ENCODE measurements around the gene ZNF429.
"Not testable (repeated sequence)": the region's sequence is repeated elsewhere in the genome, so short reads cannot be mapped to it uniquely, and the experiment has no call there.

Gene ZNF429

GRCh38 chr19:21513651-21514050, 8.2 kb downstream of the ZNF429 start:
- no peak for DNase-seq (ENCODE audit: low read depth)

- no peak for DNase-seq (ENCODE audit: low read depth)
Observed at GRCh38 chr19:21519488-21519887, 14.1 kb downstream of the ZNF429 start.

GRCh38 chr19:21532904-21533303, 27.5 kb downstream of the ZNF429 start:
- DNase-seq (ENCODE audit: low read depth): no peak

DNA sequence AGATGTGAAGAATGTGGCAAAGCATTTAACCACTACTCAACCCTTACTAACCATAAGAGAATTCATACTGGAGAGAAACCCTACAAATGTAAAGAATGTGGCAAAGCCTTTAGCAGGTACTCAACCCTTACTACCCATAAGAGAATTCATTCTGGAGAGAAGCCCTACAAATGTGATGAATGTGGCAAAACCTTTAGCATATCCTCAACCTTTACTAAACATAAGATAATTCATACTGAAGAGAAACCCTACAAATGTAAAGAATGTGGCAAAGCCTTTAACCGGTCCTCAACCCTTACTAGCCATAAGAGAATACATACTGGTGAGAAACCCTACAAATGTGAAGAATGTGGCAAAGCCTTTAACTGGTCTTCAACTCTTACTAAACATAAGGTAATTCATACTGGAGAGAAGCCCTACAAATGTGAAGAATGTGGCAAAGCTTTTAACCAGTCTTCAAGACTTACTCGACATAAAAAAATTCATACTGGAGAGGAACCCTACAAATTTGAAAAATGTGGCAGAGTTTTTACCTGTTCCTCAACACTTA, 31.4 kb downstream of the ZNF429 start:
- DNase-seq (ENCODE audit: low read depth): not testable (repeated sequence)

- DNase-seq (ENCODE audit: low read depth): no peak
Observed at GRCh38 chr19:21559444-21559843, 54.0 kb downstream of the ZNF429 start.

GRCh38 chr19:21564406-21564805, 59.0 kb downstream of the ZNF429 start:
- no peak for DNase-seq (ENCODE audit: low read depth)

DNA sequence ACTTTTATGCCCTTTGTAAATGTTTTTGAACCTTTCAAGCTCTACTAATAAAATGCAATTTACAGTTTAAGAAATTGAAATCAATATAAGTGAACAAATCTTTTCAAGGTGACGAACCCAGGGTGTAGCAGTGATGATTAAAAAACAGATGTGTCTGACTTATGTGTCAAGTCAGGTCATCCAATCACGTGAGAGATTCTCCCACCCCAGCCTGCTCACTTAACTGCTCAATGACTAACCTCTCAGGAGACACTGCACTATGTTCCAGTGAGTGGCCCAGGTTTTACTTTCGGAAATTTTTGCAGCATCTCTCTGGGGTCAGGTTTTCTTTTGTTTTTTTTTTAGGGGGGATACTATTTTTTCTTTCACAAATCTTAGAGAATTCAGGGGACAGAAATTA, 60.7 kb downstream of the ZNF429 start:
- no peak for DNase-seq (ENCODE audit: low read depth)

- DNase-seq (ENCODE audit: low read depth): not testable (repeated sequence)
Observed at GRCh38 chr19:21567806-21568205, 62.4 kb downstream of the ZNF429 start.

- peak; percentile 81 for DNase-seq (ENCODE audit: low read depth)
Observed at GRCh38 chr19:21568816-21569493, 63.6 kb downstream of the ZNF429 start.

DNA sequence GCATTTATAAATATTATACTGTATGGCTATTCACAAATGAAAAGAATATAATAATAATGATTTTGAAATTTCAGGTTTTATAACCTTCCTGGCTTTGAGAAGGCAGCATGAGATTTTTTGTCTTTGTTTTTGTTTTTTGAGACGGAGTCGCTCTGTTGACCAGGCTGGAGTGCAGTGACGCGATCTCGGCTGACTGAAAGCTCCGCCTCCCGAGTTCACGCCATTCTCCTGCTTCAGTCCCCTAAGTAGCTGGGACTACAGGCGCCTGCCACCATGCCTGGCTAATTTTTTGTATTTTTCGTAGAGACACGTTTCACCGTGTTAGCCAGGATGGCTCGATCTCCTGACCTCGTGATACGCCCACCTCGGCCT, 64.1 kb downstream of the ZNF429 start:
- DNase-seq (ENCODE audit: low read depth): peak; percentile 17

- no peak for DNase-seq (ENCODE audit: low read depth)
Observed at GRCh38 chr19:21571316-21571715, 65.9 kb downstream of the ZNF429 start.

DNA sequence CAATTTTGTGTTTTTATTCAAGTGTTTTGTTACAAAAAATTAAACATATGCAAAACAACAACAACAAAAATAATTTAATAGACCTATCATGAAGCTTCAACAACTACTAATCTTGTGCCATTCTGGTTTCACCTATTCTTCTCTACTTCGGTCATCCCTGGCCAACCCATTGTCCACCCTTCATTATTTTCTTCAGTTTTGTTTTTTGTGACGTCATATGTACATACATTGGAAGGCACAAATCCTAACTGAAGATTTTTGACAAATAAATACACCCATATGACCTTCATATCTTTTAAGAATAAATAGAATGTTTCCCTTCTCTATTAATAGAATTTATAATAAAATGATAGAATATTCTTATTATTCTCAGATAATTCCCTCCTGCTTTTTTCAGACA, 69.2 kb downstream of the ZNF429 start:
- DNase-seq (ENCODE audit: low read depth): no peak

GRCh38 chr19:21576481-21576880, 71.1 kb downstream of the ZNF429 start:
- DNase-seq (ENCODE audit: low read depth): no peak

DNA sequence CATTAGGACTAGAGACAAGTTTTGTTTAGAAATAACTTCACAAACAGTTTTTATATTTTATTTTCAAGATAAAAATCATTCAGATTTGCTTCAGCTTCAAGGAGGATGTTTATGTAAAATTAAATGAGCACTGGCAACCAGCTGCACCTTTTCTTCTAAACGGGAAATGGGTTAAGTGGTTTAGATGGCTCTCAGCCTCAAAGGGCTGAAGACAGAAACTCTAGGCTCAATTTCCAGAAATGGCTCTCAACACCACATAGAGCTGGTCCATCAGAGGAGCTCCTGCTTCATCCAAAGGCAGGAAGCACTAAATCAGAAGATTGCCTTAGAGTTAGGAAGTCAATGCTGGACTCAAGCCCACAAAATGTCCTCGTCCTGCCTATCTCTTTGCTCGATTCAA, 74.7 kb downstream of the ZNF429 start:
- no peak for DNase-seq (ENCODE audit: low read depth)

GRCh38 chr19:21580818-21581217, 75.4 kb downstream of the ZNF429 start:
- DNase-seq (ENCODE audit: low read depth): no peak

GRCh38 chr19:21581646-21582240, 76.3 kb downstream of the ZNF429 start:
- DNase-seq (ENCODE audit: low read depth): no peak

- no peak for DNase-seq (ENCODE audit: low read depth)
Observed at GRCh38 chr19:21584537-21584936, 79.1 kb downstream of the ZNF429 start.

- no peak for DNase-seq (ENCODE audit: low read depth)
Observed at GRCh38 chr19:21585281-21585890, 80.0 kb downstream of the ZNF429 start.

DNA sequence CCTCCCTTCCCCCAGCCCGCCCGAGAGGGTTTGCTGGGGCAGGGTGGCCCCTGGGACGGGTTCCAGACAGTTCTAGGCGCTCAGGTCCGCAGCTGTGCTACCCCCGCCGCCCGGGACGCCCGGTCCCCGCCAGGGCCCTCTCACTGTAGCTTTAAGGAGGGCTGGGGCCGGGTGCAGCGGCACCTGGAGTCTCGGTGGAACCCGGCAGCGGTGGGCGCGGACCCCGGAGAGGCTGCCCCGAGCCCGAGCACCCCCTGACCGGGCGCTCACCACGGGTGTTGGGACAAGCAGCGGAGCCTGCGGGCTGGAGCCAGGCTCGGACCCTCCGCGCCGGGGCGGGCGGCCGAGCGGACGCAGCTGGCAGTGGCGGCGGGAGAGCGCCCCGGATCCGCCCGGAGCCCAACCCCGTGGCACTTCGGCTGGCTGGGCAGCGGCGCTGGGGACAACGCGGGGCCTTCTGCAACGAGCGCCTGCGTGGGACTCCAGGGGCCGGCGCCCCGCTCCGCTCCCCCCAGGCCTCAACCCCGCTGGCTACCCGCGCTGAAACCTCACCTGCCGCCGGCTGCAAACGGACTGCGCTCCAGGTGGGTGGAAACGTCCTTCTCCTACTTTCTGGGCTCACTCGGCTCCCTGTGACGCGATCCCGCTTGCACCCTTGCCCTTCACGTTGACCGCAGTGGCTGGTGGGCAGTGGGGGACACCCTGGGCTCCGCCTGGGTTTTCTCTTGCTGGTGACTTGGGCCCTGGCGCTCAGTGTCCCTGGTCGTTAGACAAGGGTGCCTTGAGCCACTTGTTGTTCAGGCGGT, 81.1 kb downstream of the ZNF429 start:
- no peak for DNase-seq (ENCODE audit: low read depth)

- DNase-seq (ENCODE audit: low read depth): no peak
Observed at GRCh38 chr19:21587117-21587461, 81.7 kb downstream of the ZNF429 start.

DNA sequence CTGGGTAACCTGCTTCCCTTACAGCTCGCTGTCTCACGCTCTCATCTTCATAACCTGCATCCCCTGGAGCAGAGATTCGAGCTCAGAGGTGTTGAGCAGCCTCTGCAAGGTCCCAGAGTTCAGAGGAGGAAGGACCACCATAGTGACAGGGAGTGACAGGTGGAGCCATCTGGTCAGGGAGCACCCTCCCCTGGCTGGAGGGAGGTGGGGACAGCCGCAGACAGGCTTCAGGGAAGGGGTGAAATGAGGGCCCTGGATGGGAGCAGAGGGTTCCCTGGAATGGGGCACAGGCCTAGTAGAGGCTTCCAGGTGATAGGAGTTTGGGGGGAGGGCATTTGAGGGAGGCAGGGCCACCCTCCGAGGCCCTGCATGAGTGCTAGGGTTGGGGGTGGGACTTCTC, 82.1 kb downstream of the ZNF429 start:
- no peak for DNase-seq (ENCODE audit: low read depth)

DNA sequence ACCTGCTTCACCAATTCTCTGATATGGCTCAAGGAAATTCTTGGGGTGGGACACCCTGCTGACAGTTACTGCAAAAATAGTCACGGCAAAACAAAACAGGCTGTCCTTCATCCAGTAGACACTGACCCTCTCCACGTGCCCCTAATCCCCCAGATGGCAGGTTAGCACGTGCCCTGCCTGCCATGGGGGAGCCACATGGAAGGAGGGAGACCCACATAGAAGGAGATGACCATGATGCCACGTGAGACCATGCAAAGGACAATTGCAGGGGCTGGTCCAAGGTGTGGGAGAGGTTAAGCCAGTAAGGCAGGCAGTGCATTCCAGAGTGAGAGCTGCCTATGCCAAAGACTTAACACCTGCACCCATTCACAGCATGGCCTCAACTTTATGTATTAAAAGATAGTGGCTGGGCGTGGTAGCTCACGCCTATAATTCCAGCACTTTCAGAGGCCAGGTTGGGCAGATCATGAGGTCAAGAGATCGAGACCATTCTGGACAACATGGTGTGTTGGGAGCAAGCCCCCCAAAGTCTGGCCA, 82.7 kb downstream of the ZNF429 start:
- DNase-seq (ENCODE audit: low read depth): no peak
